ENCODE data around the gene MMP13. TPM values are rescaled to one million over a fixed set of nuclear protein-coding genes. Genes with fewer than 3 reads are reported as not detected.
"Not testable (repeated sequence)": the region's sequence is repeated elsewhere in the genome, so short reads cannot be mapped to it uniquely, and the experiment has no call there.

Gene MMP13
- total RNA-seq, 1 donor from 2014 or later, result not detected

GRCh38 chr11:102986815-102987214 is 31.3 kb upstream of the MMP13 start:
- CTCF ChIA-PET, result no interaction called here
- no peaks in the 10 kb centered on the region for H3K4me1 Mint-ChIP-seq

GRCh38 chr11:102985850-102986249 is 30.3 kb upstream of the MMP13 start:
- POLR2A ChIA-PET, result no interaction called here
- no peaks in the 10 kb centered on the region for H3K4me1 Mint-ChIP-seq
- CTCF ChIA-PET, result no interaction called here
- H3K27me3 Mint-ChIP-seq, result peaks cover 3% of the 10 kb centered on the region
- intact Hi-C loops (cut with micrococcal nuclease), result no loop called here
- H3K9me3 Mint-ChIP-seq, result no peaks in the 10 kb centered on the region
- H3K36me3 Mint-ChIP-seq (ENCODE audit: low read depth), result no peaks in the 10 kb centered on the region
- DNase-seq (no peak), ATAC-seq (ENCODE audit: low read depth) (no peak)
- TF ChIP-seq CTCF (IDR thresholded peaks at IDR 0.05), result no peak
- H3K27ac Mint-ChIP-seq, result no peak overlapping the region
- no peak overlapping the region for H3K4me3 Mint-ChIP-seq

More at GRCh38 chr11:102986815-102987214, 31.3 kb upstream of the MMP13 start:
- DNase-seq (no peak), ATAC-seq (ENCODE audit: low read depth) (no peak)
- POLR2A ChIA-PET, result no interaction called here
- Mint-ChIP-seq H3K27me3 (peaks cover 5% of the 10 kb centered on the region), H3K27ac (no peak overlapping the region), H3K36me3 (ENCODE audit: low read depth) (no peaks in the 10 kb centered on the region), H3K4me3 (no peak overlapping the region), H3K9me3 (no peaks in the 10 kb centered on the region)
- TF ChIP-seq CTCF (IDR thresholded peaks at IDR 0.05), result no peak
- intact Hi-C loops (cut with micrococcal nuclease), result no loop called here

GRCh38 chr11:102983486-102983885 is 28.0 kb upstream of the MMP13 start:
- H3K27me3 Mint-ChIP-seq, result peaks cover 3% of the 10 kb centered on the region
- no peak for TF ChIP-seq CTCF (IDR thresholded peaks at IDR 0.05)
- no peaks in the 10 kb centered on the region for H3K4me1 Mint-ChIP-seq
- DNase-seq, result no peak
- ATAC-seq (ENCODE audit: low read depth), result no peak
- no peak overlapping the region for H3K27ac Mint-ChIP-seq
- H3K9me3 Mint-ChIP-seq, result no peaks in the 10 kb centered on the region
- no peaks in the 10 kb centered on the region for H3K36me3 Mint-ChIP-seq (ENCODE audit: low read depth)
- ChIA-PET CTCF (no interaction called here), POLR2A (no interaction called here)
- intact Hi-C loops (cut with micrococcal nuclease), result no loop called here
- no peak overlapping the region for H3K4me3 Mint-ChIP-seq

- TF ChIP-seq CTCF (IDR thresholded peaks at IDR 0.05), result no peak
- H3K27ac Mint-ChIP-seq, result no peak overlapping the region
- H3K9me3 Mint-ChIP-seq, result no peaks in the 10 kb centered on the region
- H3K36me3 Mint-ChIP-seq (ENCODE audit: low read depth), result no peaks in the 10 kb centered on the region
- DNase-seq (no peak), ATAC-seq (ENCODE audit: low read depth) (no peak)
- POLR2A ChIA-PET, result no interaction called here
- intact Hi-C loops (cut with micrococcal nuclease), result no loop called here
- H3K4me3 Mint-ChIP-seq, result no peak overlapping the region
- H3K27me3 Mint-ChIP-seq, result peaks cover 3% of the 10 kb centered on the region
- CTCF ChIA-PET, result no interaction called here
- H3K4me1 Mint-ChIP-seq, result no peaks in the 10 kb centered on the region
These were observed 25.9 kb upstream of the MMP13 start for GRCh38 chr11:102981324-102981910.

GRCh38 chr11:102974552-102975280 is 19.2 kb upstream of the MMP13 start:
- Mint-ChIP-seq H3K4me1 (no peaks in the 10 kb centered on the region), H3K4me3 (no peak overlapping the region), H3K9me3 (no peaks in the 10 kb centered on the region), H3K27ac (no peak overlapping the region), H3K27me3 (peaks cover 12% of the 10 kb centered on the region), H3K36me3 (ENCODE audit: low read depth) (no peaks in the 10 kb centered on the region)
- intact Hi-C loops (cut with micrococcal nuclease), result no loop called here
- ATAC-seq (ENCODE audit: low read depth) (no peak), DNase-seq (no peak)
- TF ChIP-seq CTCF (IDR thresholded peaks at IDR 0.05), result no peak
- ChIA-PET CTCF (no interaction called here), POLR2A (no interaction called here)

GRCh38 chr11:102973698-102974097 is 18.2 kb upstream of the MMP13 start:
- H3K4me1 Mint-ChIP-seq; H3K36me3 Mint-ChIP-seq (ENCODE audit: low read depth); ATAC-seq (ENCODE audit: low read depth); H3K9me3 Mint-ChIP-seq; intact Hi-C loops (cut with micrococcal nuclease); POLR2A ChIA-PET; CTCF ChIA-PET; H3K4me3 Mint-ChIP-seq; DNase-seq; H3K27ac Mint-ChIP-seq; H3K27me3 Mint-ChIP-seq: not testable (repeated sequence)
